HG03575 (cell line): ENCODE results near the gene LRRC55.
"Not testable (repeated sequence)": the region's sequence is repeated elsewhere in the genome, so short reads cannot be mapped to it uniquely, and the experiment has no call there.

Source experiments
- ATAC-seq: cut with Tn5 transposase; IDR thresholded peaks from one replicate; pipeline ENCODE4 v1.9.1; 2021; ENCODE audit not compliant: unreplicated experiment, insufficient number of reproducible peaks, low FRiP score; ENCODE audit errors: extremely low read depth

LRRC55 gene

DNA sequence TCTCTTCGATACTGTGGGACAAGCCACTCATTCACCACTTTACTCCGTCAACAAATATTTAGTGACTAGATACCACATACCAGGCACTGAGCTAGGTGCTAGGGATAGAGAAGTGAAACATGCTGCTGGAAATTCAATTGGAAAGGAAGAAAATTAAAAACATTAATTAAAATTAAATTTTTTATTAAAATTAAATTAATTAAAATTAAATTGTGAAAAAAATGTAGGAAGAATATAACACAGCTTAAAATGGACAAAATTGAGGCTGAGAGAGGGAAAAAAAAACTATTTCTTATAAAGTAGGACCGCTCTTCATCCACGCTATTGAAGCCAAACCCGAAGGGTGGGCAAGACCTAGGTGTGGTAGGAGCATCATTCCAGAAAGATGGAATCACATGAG lies 23.6 kb upstream of the LRRC55 start:
- no peak for ATAC-seq

DNA sequence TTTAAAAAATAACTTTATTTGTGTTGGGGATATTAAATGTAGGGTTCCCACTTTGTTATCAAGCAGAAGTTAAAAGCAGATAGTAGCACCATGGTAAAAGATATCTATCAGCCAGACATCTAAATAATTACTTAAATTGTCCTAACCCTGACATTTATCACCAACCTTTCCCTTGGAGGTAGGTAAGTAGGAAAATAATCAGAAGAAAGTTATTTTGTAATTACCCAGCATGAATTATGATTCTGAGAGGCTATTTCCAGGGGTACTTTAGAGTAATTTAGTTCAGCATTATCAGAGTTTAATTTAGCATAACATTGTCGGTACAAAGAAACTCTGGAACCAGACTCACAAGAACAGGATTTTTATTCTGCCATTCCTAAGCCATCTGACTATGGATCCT lies 23.2 kb upstream of the LRRC55 start:
- ATAC-seq: no peak

DNA sequence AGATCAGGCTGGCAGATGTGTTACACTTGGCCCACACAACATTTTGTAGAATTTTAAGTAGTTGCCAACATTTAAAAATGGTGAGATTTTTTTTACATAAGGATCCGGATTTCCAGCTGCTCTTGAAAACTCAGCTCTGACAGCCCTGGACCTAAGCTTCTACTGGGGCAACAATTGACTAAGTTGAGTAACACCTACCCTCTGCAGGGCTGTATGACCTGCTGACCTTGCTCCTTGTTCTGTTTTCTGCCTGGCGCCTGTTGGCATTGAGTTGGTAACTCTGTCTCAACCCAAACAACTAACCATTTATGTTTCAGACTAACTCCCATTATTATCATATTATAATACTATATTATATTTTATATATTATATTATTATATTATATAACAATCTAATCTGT lies 21.1 kb upstream of the LRRC55 start:
- no peak for ATAC-seq

DNA sequence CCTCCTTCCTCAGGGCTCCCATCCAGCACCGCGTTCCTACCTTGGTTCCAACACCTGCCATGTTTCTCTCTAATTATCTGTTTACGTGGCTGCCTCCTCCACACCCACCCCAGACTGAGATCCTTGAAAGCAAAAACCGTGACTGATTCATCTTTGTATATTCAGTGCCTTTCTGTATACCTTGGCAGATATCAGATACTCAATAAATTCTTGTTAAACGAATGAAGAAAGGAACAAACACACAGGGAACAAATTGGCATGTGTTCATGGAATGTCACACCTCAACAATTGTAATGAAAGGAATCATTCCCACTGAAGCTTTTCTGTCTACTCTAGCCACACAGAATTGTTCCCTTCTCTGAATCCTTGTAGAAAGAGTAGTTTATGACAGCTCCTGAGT lies 20.4 kb upstream of the LRRC55 start:
- no peak for ATAC-seq

GRCh38 chr11:57162179-57162898 lies 19.4 kb upstream of the LRRC55 start:
- no peak for ATAC-seq

DNA sequence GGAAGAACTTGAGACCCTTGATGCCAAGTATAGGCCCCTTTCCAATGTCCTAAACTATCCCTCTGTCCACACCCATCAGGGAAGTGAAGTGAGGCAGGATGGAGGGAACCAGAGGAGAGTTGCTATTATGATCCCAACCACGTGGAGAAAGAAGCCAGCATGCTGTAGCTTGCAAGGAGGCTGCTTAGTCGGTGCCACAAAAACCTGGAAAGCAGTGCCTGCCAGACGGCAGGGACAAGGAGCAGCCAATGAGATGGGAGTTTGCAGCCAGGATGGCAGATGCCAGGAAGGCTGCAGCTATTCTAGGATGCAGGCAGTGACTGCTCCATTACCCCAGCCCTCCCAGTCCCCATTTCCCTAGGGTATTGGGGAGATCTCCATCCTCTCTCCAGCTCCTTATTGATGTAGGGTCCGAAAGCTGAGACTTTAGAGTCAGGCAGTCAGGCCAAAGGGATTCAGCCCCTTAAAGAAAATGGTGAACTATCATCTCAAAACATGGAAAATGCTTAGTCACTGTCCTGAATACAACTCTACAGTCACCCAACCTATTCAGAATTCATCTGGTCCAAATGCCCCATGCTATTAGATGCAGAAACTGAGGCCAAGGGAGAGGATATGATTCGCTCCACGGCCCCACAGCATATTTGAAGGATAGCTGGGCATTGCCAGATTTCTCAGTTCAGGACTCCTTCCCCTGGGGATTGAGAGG lies 18.4 kb upstream of the LRRC55 start:
- ATAC-seq: no peak

DNA sequence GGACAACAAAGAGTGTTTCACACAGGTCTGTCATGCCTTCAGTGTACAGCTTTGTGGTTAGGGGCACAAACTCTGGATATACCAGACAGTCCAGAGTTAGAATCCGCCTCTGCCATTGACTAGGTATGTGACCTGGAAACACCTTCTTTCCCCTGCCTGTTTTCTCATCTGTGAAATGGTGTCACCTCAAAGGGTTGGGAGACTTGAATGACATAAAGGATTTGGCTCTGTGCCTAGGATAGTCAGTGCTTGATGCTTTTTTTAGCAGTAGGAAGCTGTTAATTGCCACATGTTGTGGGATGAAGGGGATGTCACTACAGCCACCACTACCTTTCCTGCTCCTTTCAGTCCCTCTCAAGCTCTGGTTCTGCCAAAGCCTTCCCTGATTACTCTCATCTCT lies 17.4 kb upstream of the LRRC55 start:
- no peak for ATAC-seq

DNA sequence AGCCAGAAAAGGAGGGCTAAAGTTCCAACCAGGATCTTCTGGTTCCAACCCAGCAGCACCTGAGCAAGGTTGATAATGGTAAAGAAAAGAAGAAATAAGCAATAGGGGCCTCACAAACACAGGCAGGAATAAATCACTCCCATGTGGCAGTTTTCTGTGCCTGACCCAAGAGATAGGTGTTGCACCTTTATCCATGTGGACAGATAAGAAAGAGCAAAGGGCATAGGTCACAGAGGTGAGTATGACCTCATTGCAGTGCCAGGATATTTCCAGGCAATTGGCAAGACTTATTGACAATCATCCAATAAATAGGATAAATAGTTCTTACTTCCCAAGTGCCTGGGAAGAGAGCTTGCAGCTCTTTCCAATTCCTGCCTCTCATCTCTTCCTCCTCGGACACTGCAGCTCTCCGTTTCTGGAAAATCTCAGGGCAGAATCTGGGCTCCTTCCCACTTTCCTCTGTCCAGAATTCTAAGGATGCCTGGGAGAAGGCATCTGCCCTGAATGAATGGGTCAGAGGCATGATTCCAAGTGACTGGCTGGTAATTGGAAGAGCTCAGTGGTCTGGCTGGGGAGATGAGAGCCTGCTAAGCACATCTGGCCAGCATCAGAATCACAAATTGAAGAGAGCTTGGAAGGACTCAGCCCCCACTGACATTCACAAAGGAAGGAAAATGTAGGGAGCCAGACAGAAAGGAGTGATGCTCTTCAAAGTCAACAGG lies 14.5 kb upstream of the LRRC55 start:
- no peak for ATAC-seq

- ATAC-seq: not testable (repeated sequence)
These were observed 11.9 kb upstream of the LRRC55 start for GRCh38 chr11:57169732-57170313.

GRCh38 chr11:57172031-57172430 lies 9.7 kb upstream of the LRRC55 start:
- ATAC-seq: no peak

DNA sequence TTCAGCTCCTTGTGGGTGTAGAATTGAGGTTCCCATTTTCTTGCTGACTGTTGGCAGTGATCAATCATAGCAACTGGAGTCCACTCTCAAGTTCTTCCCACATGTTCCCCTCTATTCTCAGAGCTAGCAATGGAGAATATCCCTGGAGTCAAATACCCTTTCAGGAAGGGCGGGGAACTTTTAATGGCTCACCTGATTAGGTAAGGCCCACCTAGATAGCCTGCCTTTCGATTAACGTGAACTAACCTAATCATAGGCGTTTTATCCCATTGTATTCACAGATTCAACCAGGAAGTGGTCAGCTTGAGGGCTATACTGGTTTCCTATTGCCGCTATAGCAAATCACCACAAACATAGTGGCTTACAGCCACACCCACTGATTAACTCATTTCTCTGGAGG lies 7.1 kb upstream of the LRRC55 start:
- ATAC-seq: no peak

DNA sequence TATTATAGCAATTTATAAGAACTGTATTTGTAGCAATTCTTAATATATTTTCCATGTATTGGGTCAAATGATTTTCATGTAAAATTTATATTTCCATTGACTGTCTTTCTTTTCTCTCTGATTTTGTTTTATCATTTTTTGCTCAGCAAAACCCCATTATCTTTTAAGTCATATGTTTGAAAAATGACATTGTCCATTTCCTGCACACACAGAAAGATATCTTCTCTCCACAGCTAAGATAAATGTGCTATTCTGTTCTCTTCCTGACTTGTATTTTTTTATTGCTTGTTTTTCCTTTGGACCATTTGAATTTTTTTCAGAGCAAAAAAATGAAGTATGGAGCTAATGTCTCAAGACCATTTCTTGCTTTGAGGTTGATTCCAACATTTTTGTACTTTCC lies 6.3 kb upstream of the LRRC55 start:
- no peak for ATAC-seq

DNA sequence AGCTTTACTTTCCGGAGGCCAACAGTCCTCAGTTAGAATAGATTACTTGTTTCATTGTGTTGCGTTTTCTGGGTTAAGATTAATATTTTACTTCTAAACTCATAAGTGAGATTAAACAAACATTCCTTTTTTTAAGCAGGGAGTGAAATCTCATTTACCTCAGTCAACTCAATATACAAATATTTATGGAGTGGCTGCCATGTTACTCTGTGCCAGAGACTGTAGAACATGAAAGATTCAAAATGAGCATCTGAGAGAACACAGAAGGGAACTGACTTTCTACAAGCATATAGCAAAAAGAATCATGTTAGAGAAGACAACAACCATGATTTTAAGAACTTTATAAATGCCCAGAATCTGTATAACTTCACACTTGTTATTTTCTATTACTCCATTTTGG lies 3.4 kb upstream of the LRRC55 start:
- ATAC-seq: no peak

- ATAC-seq: no peak
These were observed 2.1 kb upstream of the LRRC55 start for GRCh38 chr11:57179681-57180080.

DNA sequence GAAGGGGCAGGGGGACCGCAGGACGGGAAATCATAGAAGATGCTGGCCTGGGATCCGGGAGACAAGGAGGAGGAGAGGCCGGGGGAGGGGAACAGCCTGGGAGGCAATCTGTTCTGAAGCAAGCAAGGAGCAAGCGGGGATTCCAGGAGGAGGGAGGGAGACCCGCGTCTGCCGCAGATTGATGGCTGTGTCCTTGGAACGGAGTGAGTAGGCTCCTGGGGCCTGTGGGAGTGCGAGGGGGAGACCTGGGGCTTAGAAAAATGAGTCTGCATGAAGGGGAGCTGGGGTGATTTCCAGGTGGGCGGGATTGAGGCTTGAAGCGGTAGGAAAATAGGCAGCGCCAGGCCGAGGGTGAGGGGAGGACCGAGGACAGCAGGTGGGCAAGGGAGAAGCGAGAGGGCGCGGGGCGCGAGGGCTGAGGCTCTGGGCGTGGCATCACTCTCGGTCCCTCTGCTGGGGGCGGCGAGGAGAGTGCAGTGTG lies 1.6 kb upstream of the LRRC55 start:
- no peak for ATAC-seq

DNA sequence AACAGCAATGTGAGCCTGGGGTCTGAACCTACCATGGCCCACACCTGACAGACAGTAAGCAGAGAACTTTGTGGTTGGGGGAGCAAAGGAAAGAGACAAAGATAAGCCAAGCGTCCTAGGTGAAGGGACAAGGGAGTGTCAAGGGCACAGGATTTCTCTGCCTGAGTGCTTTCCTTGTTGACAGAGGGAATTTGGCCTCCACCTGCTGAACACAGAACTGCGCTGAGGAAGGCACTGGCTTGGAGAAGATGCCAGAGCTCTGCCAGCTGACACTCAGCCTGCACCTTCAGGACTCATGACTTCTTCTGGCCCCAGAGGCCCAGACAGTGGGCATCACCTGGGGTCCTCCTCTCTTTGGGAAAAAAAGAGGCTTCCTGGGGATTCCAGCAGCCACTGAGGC lies 789 bp upstream of the LRRC55 start:
- ATAC-seq: no peak

- ATAC-seq: no peak
These were observed 1.1 kb downstream of the LRRC55 start for GRCh38 chr11:57182896-57183295.

DNA sequence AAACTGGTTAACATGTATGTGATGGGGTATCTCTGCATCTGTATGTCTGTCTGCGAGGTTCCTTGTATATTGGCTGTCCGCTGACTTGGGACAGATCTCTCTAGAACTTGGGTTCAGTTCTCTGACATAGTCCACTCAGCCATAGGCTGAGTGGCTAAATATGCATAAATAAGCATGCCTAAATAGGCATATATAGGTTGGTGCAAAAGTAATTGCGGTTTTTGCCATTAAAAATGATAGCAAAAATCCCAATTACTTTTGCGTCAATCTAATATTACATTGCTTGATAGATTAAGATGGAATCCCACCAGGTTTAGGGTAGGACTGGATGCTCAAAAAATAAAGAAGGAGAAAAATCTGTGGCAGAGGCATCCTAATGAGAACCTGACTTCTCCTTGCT lies 8.8 kb downstream of the LRRC55 start:
- no peak for ATAC-seq

DNA sequence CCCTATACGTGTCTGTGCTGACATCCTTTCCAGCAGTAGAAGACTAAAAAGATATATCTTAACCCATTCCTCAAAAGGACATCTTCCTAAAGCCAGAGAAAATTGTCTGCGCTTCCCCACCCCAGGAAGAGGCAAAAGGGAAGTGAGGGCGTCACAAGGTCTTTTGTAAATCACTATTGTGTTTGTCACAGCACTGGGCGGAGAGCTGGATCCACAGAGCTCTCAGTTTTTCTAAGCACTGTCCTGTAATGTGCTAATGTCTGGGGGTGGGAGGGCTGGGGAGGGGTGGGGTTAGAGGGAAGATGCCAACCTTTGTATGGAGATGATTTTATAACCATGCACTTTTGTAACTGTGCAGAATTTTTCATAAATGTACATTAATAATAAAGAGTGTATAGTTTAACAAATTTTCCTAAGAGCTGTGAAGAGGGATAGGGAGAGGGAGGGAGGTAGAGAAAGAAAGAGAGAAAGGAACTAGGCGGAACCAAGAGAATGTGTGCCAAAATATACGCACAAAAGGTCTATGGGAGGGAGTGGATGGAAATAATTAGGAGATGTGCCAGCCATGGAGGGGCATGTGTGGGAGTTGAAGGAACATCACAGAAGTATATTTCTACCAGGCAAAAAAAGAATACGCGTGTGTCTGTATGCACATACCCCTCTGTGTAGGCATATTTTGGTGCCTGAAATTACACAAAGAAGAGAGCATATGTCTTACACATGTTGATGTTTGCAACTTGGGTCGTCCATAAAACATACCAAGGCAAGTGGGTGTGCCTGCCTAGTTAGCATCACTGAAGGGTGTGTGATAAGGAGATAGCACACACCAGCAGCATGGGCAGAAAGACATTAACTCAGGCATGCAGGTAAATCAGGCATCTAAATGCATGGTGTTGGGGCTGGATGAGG lies 9.8 kb downstream of the LRRC55 start:
- no peak for ATAC-seq
